Medulla oblongata (tissue), 1 donor: ENCODE data around the gene DNALI1.
"Not testable (repeated sequence)": the region's sequence is repeated elsewhere in the genome, so short reads cannot be mapped to it uniquely, and the experiment has no call there.

ENCODE experiments used
- DNase-seq: peaks from one replicate; pipeline ENCODE4 v3.0.0-alpha.2; 2015; ENCODE audit errors: extremely low spot score

DNALI1 gene

GRCh38 chr1:37553927-37554808 lies 2.6 kb upstream of the DNALI1 start, which contains the start of gene SNIP1:
SNIP1 (minus strand) TSS chr1:37554293; CDS start chr1:37554229, 64 bp downstream.
- peak; percentile 98 for DNase-seq

- DNase-seq, result no peak
Measured at GRCh38 chr1:37557402-37557801, 662 bp downstream of the DNALI1 start.

- DNase-seq, result no peak
Measured at GRCh38 chr1:37558411-37558810, 1.7 kb downstream of the DNALI1 start.

- no peak for DNase-seq
Measured at GRCh38 chr1:37559080-37559479, 2.3 kb downstream of the DNALI1 start.

DNA sequence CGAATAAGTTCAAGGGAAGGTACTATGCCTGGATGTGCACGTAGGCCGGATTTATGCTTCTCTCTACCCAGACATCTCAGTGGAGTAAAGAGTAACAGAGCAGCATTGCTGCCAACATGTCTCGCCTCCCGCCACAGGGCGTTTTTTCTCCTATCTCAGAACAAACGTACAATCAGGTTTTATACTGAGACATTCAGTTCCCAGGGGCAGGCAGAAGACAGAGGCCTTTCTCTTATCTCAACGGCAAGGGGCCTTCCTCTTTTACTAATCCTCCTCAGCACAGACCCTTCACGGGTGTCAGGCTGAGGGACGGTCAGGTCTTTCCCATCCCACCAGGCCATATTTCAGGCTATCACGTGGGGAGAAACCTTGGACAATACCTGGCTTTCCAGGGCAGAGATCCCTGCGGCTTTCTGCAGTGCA lies 3.2 kb downstream of the DNALI1 start:
- DNase-seq, result not testable (repeated sequence)

DNA sequence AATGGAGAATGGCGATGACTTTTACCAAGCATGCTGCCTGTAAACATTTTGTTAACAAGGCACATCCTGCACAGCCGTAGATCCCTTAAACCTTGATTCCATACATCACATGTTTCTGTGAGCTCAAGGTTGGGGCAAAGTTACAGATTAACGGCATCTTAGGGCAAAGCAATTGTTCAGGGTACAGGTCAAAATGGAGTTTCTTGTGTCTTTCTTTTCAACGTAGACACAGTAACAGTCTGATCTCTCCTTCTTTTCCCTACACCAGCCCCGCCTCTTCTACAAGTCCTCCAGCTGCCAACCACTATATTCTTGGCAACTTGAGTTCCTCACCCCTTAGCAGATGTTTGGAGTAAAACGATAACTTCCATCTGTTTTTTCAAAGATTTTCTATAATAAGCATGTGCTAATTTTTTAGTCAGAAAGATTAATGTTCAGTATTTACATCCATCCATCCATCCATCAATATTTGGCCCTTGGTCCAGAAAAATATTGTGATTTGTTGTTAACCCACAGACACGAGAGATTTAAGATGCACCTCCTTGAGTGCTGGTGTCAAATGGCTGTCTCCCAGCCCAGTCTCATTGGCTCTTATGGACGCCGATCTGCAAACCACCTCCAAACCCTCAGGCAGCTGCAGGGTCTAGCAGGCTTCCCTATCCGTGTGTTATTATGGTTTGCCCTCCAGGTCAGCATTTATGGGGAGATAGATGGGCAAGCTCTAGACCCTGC lies 3.8 kb downstream of the DNALI1 start:
- DNase-seq, result no peak

- DNase-seq, result no peak
Measured at GRCh38 chr1:37561133-37562132, 4.7 kb downstream of the DNALI1 start.

DNA sequence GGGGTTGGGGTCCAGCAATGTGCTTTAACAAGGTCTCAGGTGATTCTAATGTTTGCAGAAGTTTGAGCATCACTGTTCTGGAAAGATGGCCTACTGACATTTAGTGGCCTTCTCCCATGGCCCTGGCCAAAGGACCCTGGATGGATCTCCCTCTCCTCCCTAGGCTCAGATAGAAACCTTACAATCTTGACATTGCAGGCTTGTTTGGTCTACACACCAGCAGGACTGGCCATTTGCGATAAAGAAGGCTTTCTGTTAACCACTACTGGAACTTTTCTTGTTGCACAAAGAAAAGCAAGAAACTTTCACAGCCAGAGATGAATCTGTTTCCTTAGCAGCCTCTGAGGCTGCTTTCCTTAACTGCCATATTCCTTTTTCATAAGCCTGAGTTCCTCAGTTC lies 6.2 kb downstream of the DNALI1 start:
- no peak for DNase-seq

- DNase-seq, result no peak
Measured at GRCh38 chr1:37564892-37565291, 8.2 kb downstream of the DNALI1 start.

GRCh38 chr1:37567023-37567422 lies 10.3 kb downstream of the DNALI1 start:
- no peak for DNase-seq

DNA sequence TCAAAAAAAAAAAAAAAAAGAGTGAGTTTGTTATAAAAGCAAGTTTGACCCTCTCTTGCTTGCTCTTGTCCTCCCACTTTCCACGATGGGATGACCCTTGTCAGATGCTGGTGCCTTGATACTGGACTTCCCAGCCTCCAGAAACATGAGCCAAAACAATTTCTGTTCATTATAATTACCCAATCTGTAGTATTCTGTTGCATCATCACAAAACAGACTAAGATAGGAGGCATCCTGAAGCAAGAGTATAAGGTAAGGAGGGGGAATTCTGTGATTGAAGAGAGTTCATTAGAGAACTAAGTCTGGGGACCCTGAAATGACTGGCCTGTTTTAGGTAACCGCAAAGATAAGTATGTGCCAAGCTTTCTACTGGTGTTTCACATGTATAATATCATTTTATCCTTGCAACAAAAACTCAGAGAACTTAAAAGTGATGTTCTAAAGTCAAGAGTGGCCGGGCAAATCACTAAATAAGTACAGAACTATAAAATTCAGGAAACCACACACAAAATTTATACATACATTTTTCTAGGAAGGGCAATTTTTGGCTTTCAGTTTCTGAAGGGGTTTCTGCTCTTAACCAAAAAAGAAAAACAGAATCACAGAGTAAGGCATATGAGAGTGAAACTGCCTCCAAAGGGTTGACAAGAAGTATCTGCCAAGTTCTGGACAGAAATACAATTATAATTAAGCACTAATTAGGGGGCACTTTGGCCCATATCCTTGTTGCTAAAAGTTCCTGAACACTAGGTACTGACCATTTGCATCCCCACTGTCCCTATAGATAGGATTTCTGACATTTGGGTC lies 14.0 kb downstream of the DNALI1 start:
- DNase-seq, result no peak

- no peak for DNase-seq
Measured at GRCh38 chr1:37574834-37575480, 18.2 kb downstream of the DNALI1 start.

DNA sequence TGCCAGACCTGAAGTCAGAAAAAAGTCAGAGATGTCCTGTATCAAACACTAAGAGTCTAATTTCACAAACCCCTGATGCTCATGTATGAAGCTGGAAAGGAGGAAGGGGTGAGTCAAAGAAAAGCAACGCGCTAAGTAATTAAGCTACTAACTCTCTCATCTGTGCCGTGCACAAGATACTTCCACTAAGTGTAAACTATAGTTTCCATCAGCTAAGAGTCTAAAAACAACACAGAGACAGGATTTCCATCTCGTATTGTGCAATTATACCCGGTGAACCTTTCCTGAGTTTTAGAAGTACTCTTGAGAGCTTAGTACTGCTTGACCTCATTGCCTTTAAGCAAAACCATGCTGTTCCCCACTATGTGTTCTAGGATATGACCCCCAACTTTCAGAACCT lies 19.0 kb downstream of the DNALI1 start:
- DNase-seq, result no peak

GRCh38 chr1:37584544-37584943 lies 27.8 kb downstream of the DNALI1 start:
- not testable (repeated sequence) for DNase-seq

- DNase-seq, result no peak
Measured at GRCh38 chr1:37588939-37589338, 32.2 kb downstream of the DNALI1 start.

GRCh38 chr1:37593726-37594125 lies 37.0 kb downstream of the DNALI1 start:
- no peak for DNase-seq

GRCh38 chr1:37595440-37596181 lies 38.9 kb downstream of the DNALI1 start, which contains the start of gene GNL2:
GNL2 (minus strand) TSS chr1:37595937; CDS start chr1:37595822, 115 bp downstream.
- DNase-seq, result peak; percentile 98

- DNase-seq, result no peak
Measured at GRCh38 chr1:37596182-37596667, 39.5 kb downstream of the DNALI1 start.

GRCh38 chr1:37599940-37600339 lies 43.2 kb downstream of the DNALI1 start:
- no peak for DNase-seq
